Measurements from ENCODE around the gene IL21. TPM values are rescaled to one million over a fixed set of nuclear protein-coding genes. Genes with fewer than 3 reads are reported as not detected.

Gene IL21
- total RNA-seq, 1 donor from 2014 or later = not detected

DNA sequence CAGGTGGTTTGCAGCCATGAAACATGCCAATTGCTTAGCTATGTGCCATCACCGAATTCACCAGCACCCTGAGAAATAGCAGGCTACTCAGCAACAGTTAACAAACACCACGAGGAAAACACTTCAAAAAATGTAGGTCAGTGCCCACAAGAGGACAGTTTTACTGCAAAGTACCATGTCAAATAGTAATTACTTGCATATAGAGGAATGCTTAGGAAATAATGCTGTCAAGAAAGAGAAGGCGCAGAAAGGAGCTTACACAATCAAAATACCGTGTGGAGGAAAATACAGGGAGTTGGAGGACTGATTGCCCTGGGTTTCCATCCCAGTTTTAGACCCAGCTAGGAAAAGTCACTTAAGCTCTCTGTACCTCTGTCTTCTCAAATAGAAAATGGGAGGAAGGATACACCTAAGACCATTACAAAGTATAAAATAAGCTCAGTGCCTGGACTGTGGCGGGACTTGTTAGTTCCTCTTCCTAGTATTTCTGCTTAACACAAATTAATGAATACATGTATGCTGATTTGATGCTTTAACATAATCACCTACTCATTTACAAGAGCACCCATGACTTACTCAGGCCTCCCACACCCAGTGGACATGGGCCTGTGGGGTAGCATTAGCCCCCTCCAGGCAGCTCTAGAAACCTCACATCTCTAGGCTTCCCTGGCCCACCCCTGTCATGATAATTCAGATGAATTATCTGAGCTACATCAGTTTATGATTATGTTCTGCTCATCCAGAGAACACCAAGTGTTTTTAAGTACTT lies 44.5 kb upstream of the IL21 start:
- DNase-seq (ENCODE audit: extremely low spot score, unreplicated experiment) = no peak
- H3K27me3 Mint-ChIP-seq (ENCODE audit: unreplicated experiment) = no peaks in the 10 kb centered on the region
- peaks cover 46% of the 10 kb centered on the region for H3K4me1 Mint-ChIP-seq (ENCODE audit: unreplicated experiment)
- H3K27ac Mint-ChIP-seq (ENCODE audit: unreplicated experiment) = no peak overlapping the region
- TF ChIP-seq, protein P1, sequence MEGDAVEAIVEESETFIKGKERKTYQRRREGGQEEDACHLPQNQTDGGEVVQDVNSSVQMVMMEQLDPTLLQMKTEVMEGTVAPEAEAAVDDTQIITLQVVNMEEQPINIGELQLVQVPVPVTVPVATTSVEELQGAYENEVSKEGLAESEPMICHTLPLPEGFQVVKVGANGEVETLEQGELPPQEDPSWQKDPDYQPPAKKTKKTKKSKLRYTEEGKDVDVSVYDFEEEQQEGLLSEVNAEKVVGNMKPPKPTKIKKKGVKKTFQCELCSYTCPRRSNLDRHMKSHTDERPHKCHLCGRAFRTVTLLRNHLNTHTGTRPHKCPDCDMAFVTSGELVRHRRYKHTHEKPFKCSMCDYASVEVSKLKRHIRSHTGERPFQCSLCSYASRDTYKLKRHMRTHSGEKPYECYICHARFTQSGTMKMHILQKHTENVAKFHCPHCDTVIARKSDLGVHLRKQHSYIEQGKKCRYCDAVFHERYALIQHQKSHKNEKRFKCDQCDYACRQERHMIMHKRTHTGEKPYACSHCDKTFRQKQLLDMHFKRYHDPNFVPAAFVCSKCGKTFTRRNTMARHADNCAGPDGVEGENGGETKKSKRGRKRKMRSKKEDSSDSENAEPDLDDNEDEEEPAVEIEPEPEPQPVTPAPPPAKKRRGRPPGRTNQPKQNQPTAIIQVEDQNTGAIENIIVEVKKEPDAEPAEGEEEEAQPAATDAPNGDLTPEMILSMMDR (IDR thresholded peaks at IDR 0.05) = no peak
- no peak overlapping the region for H3K4me3 Mint-ChIP-seq (ENCODE audit: unreplicated experiment)
- H3K36me3 Mint-ChIP-seq (ENCODE audit: unreplicated experiment) = no peaks in the 10 kb centered on the region
- H3K9me3 Mint-ChIP-seq (ENCODE audit: unreplicated experiment) = no peaks in the 10 kb centered on the region

DNA sequence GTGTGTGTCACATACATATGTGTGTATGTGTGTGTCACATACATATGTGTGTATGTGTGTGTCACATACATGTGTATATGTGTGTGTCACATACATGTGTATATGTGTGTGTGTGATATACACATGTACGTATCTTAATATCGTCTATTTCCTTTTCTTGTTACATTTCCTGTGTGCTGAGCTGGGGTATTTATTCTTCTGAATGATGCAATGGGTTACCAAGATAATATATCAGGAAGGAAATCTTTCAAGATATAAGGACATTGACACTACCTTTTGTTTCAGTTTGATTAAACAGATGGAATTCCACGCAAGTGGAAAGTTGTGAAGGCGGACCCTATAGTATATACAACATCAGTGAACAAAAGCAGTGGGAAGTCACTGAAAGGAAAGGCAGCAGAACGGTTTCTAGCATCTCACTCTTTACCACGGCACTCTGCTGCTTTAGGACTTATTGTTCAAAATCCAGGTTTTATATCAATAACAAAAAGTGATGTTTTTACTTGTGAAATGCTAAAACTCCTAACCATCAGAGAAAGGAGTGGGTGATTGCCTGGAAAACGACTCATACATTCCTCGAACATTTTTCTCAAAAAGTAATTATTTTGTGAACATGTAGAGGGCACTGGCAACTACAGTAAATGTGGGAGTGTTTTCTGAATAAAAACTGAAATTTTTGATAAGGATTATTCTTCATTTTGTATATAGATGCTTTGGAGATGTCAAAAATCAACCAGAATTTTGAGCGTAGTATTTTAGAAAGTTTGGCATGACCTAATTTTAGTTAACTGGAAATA lies 43.1 kb upstream of the IL21 start:
- Mint-ChIP-seq H3K27ac (ENCODE audit: unreplicated experiment) (no peak overlapping the region), H3K9me3 (ENCODE audit: unreplicated experiment) (no peaks in the 10 kb centered on the region), H3K4me1 (ENCODE audit: unreplicated experiment) (peaks cover 46% of the 10 kb centered on the region), H3K27me3 (ENCODE audit: unreplicated experiment) (no peaks in the 10 kb centered on the region), H3K4me3 (ENCODE audit: unreplicated experiment) (no peak overlapping the region), H3K36me3 (ENCODE audit: unreplicated experiment) (no peaks in the 10 kb centered on the region)
- TF ChIP-seq, protein P1 (IDR thresholded peaks at IDR 0.05) = no peak
- no peak for DNase-seq (ENCODE audit: extremely low spot score, unreplicated experiment)

- Mint-ChIP-seq H3K27ac (ENCODE audit: unreplicated experiment) (no peak overlapping the region), H3K9me3 (ENCODE audit: unreplicated experiment) (no peaks in the 10 kb centered on the region), H3K27me3 (ENCODE audit: unreplicated experiment) (no peaks in the 10 kb centered on the region), H3K36me3 (ENCODE audit: unreplicated experiment) (no peaks in the 10 kb centered on the region), H3K4me3 (ENCODE audit: unreplicated experiment) (no peak overlapping the region), H3K4me1 (ENCODE audit: unreplicated experiment) (peaks cover 41% of the 10 kb centered on the region)
- no peak for DNase-seq (ENCODE audit: extremely low spot score, unreplicated experiment)
- TF ChIP-seq, protein P1 (IDR thresholded peaks at IDR 0.05) = no peak
Measured at GRCh38 chr4:122663291-122663690, 42.4 kb upstream of the IL21 start.

GRCh38 chr4:122662701-122663100 lies 41.8 kb upstream of the IL21 start:
- Mint-ChIP-seq H3K9me3 (ENCODE audit: unreplicated experiment) (no peaks in the 10 kb centered on the region), H3K36me3 (ENCODE audit: unreplicated experiment) (no peaks in the 10 kb centered on the region), H3K4me3 (ENCODE audit: unreplicated experiment) (no peak overlapping the region), H3K27ac (ENCODE audit: unreplicated experiment) (no peak overlapping the region), H3K27me3 (ENCODE audit: unreplicated experiment) (no peaks in the 10 kb centered on the region), H3K4me1 (ENCODE audit: unreplicated experiment) (peaks cover 36% of the 10 kb centered on the region)
- no peak for DNase-seq (ENCODE audit: extremely low spot score, unreplicated experiment)
- TF ChIP-seq, protein P1 (IDR thresholded peaks at IDR 0.05) = no peak
